ENCODE measurements around the gene ZNF28.
"Not testable (repeated sequence)": the region's sequence is repeated elsewhere in the genome, so short reads cannot be mapped to it uniquely, and the experiment has no call there.

The ZNF28 gene

DNA sequence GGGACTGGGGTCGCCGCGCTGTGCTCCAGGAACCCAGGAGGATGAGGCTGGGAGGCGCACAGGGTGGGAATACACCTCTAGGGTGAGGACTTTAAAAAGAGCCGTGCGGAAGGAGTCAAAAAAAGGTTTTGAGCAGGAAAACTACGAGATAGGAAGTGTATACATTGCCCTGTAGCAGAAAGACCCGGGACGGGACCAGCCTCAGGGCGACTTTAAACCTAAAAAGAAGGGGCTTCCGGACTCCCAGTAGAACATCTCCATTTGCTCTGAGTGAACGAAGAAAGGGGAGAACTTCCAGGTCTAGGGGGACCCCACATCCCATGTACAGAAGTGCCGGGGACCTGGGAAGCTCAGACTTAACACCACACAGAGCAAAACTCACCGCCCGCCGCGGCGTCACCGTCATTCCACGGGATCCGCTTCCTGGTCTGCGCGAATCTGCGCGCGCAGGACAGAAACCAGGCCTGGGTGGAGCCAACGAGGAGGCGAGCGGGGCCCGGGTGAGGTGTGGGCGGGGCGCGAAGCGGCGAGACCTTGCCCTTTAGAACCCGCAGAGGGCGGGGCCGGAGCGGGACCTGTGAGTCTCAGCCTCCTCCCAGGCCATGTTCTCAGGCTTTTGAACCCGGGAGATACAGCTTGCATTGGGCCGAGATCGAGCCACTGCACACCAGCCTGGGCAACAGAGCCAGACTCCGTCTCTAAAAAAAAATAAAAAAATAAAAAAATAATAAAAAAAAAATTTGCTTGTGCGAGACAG, at the start of gene ZNF28:
Gene ZNF28, minus strand, starts transcription at position 430 of the 757 bp plus-strand sequence. CDS start 3,675 bp downstream, outside the sequence.
- Mint-ChIP-seq H3K4me1 (ENCODE audit: low read depth) (peaks cover 27% of the 10 kb centered on the region), H3K9me3 (peaks cover 30% of the 10 kb centered on the region), H3K36me3 (ENCODE audit: low read depth) (peaks cover 50% of the 10 kb centered on the region), H3K4me3 (peak within 1 kb of the TSS; percentile 91), H3K27ac (peak within 1 kb of the TSS; percentile 93)
- not testable (repeated sequence) for H3K27me3 Mint-ChIP-seq
- peak; percentile 77 for DNase-seq

- not testable (repeated sequence) for H3K27me3 Mint-ChIP-seq; H3K4me3 Mint-ChIP-seq; H3K27ac Mint-ChIP-seq; DNase-seq; H3K4me1 Mint-ChIP-seq (ENCODE audit: low read depth)
- H3K36me3 Mint-ChIP-seq (ENCODE audit: low read depth): peaks cover 31% of the 10 kb centered on the region
- H3K9me3 Mint-ChIP-seq: peaks cover 32% of the 10 kb centered on the region
Measured at GRCh38 chr19:52868031-52868430, 46.6 kb upstream of the ZNF28 start.

- H3K4me3 Mint-ChIP-seq: peak within 1 kb of the TSS; percentile 90
- H3K4me1 Mint-ChIP-seq (ENCODE audit: low read depth): peaks cover 23% of the 10 kb centered on the region
- H3K27me3 Mint-ChIP-seq: not testable (repeated sequence)
- DNase-seq: peak; percentile 82
- peak within 1 kb of the TSS; percentile 94 for H3K27ac Mint-ChIP-seq
- H3K36me3 Mint-ChIP-seq (ENCODE audit: low read depth): peaks cover 53% of the 10 kb centered on the region
- H3K9me3 Mint-ChIP-seq: peaks cover 16% of the 10 kb centered on the region
Measured at GRCh38 chr19:52857378-52858191, 36.2 kb upstream of the ZNF28 start, which contains the start of gene ZNF468. TSS of gene ZNF468 (minus strand) at chr19:52857619. CDS start at chr19:52854272, 3,347 bp downstream.

DNA sequence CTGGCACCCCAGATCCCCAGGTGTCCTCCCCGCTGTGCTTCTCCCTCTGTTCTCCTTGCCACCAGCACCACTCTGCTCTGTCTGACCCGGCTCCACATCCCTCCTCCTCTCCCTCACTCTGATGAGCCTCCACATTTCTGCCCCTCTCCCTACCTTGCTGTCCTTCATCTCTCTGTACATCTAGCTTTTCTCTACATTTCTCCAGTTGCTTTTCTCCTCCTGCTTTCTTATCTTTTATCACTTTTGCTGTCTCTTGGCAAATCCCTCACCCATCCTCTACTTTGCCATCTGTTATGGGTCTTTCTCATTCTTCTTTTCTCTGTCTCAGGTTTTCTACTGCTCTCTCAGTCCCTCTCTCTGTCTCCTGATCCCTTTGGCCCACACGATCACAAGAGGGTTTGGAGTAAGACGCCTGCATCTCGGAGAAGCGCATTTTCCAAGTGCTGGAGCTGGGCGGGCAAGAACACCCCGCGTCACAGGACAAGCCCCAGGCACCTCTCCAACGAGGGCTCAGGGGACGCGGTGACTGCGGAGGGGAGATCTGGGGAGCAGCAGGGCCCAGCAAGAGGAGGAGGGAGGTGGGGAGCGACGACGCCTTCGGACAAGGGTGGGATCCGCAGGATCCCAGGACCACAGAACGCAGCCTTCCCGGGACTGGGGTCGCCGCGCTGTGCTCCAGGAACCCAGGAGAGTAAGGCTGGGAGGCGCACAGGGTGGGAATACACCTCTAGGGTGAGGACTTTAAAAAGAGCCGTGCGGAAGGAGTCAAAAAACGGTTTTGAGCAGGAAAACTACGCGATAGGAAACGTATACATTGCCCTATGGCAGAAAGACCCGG, 35.3 kb upstream of the ZNF28 start:
- H3K4me1 Mint-ChIP-seq (ENCODE audit: low read depth): peaks cover 23% of the 10 kb centered on the region
- peaks cover 13% of the 10 kb centered on the region for H3K9me3 Mint-ChIP-seq
- H3K27me3 Mint-ChIP-seq, DNase-seq: not testable (repeated sequence)
- H3K4me3 Mint-ChIP-seq: peak overlapping the region; percentile 90
- H3K27ac Mint-ChIP-seq: peak overlapping the region; percentile 94
- peaks cover 61% of the 10 kb centered on the region for H3K36me3 Mint-ChIP-seq (ENCODE audit: low read depth)

DNA sequence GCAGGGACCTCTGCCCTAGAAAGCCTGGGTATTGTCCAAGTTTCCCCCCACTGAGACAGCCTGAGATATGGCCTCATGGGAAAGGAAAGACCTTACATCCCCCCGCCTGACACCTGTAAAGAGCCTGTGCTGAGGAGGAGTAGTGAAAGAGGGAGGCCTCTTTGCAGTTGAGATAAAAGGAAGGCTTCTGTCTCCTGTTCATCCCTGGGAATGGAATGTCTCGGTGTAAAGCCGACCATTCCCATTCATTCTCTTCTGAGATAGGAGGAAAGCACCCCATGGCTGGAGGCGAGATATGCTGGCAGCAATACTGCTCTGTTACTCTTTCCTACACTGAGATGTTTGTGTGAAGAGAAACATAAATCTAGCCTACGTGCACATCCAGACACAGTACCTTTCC, 25.9 kb upstream of the ZNF28 start:
- Mint-ChIP-seq H3K9me3 (peaks cover 47% of the 10 kb centered on the region), H3K36me3 (ENCODE audit: low read depth) (peaks cover 98% of the 10 kb centered on the region)
- not testable (repeated sequence) for H3K4me3 Mint-ChIP-seq; H3K27me3 Mint-ChIP-seq; DNase-seq; H3K4me1 Mint-ChIP-seq (ENCODE audit: low read depth); H3K27ac Mint-ChIP-seq

DNA sequence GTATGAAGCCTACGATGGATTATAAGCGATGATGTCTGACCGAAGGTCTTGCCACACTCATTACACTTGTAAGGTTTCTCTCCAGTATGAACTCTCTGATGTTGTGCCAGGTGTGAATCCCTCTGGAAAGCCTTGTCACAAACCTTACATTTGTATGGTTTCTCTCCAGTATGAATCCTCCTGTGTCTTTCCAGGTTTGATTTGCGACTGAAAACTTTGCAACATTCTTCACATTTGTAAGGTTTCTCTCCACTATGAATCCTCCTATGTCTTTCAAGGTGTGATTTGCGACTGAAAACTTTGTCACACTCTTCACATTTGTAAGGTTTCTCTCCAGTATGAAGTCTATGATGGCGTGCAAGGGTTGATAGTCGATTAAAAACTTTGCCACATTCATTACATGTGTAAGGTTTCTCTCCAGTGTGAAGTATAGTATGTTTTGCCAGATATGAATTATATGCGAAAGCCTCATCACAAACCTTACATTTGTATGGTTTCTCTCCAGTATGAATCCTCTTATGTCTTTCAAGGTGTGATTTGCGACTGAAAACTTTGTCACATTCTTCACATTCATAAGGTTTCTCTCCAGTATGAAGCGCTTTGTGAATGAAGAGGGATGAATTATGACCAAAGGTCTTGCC, 19.5 kb upstream of the ZNF28 start:
- Mint-ChIP-seq H3K9me3 (peaks cover 73% of the 10 kb centered on the region), H3K36me3 (ENCODE audit: low read depth) (peaks cover 97% of the 10 kb centered on the region)
- not testable (repeated sequence) for H3K4me3 Mint-ChIP-seq; H3K27me3 Mint-ChIP-seq; DNase-seq; H3K27ac Mint-ChIP-seq; H3K4me1 Mint-ChIP-seq (ENCODE audit: low read depth)

DNA sequence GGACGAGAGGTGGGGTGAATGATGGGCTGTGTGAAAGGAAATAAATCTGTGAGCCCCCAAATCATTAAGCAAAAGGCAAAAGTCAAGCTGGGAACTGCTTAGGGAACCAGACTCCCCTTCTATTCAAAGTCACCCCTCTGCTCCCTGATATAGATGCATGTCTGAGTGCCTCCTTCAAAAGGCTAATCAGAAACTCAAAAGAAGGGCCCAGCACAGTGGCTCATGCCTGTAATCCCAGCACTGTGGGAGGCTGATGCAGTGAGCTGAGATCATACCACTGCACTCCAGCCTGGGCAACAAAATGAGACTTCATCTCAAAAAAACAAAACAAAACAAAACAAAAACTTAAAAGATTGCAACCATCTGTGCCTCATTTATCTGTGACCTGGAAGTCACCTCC, 12.9 kb upstream of the ZNF28 start:
- not testable (repeated sequence) for DNase-seq; H3K27me3 Mint-ChIP-seq; H3K4me1 Mint-ChIP-seq (ENCODE audit: low read depth); H3K4me3 Mint-ChIP-seq; H3K27ac Mint-ChIP-seq
- Mint-ChIP-seq H3K36me3 (ENCODE audit: low read depth) (peaks cover 60% of the 10 kb centered on the region), H3K9me3 (peaks cover 56% of the 10 kb centered on the region)

DNA sequence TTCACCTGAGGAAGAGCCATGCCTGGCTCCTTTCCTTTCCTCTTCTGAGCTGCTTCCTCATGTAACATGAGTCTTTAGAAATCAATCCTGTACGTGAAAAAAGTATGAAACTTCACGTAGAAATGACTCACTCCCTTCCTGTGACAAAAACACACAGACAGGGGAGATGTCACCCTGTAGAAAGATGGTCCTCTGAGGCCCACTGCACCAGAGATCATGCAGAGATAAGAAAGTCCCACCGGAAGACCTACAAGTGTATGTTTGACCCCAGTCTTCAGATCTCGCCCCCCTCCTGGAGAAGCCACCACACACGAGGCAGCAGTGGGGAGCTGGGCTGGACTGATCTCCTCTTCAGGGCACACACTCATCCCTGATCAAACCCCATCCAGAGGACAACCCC, 12.1 kb upstream of the ZNF28 start:
- H3K4me1 Mint-ChIP-seq (ENCODE audit: low read depth); H3K27ac Mint-ChIP-seq; H3K27me3 Mint-ChIP-seq; H3K4me3 Mint-ChIP-seq; DNase-seq: not testable (repeated sequence)
- H3K36me3 Mint-ChIP-seq (ENCODE audit: low read depth): peaks cover 54% of the 10 kb centered on the region
- peaks cover 50% of the 10 kb centered on the region for H3K9me3 Mint-ChIP-seq

DNA sequence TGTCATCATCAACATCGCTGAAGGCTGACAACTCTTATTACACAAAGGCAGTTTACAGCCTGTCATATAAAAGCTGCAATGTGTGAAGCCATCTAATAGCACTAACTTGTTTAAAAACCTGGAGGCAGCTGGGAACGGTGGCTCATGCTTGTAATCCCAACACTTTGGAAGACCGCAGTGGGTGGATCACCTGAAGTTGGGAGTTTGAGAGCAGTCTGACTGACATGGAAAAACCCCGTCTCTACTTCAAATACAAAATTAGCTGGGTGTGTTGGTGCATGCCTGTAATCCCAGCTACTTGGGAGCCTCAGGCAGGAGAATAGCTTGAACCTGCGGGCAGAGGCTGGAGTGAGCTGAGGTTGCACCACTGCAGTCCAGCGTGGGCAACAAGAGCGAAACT, 8.4 kb upstream of the ZNF28 start:
- H3K27me3 Mint-ChIP-seq; H3K4me1 Mint-ChIP-seq (ENCODE audit: low read depth); DNase-seq; H3K27ac Mint-ChIP-seq; H3K4me3 Mint-ChIP-seq: not testable (repeated sequence)
- H3K36me3 Mint-ChIP-seq (ENCODE audit: low read depth): peaks cover 26% of the 10 kb centered on the region
- peaks cover 28% of the 10 kb centered on the region for H3K9me3 Mint-ChIP-seq

DNA sequence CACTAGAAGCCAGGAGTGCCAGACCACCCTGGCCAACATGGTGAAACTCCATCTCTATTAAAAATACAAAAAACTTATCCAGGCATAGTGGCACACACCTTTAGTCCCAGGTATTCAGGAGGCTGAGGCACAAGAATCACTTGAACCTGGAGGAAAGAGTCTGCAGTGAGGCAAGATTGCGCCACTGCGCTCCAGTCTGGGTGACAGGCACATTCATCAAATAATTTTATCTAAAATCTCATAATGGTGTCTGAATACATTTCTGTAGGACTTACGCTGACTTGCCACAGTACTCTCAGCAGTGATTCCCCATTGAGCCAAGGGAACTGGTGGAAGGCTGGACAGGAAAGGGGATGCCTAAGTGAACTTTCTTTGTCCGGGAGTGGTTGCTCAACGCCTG, 4.3 kb upstream of the ZNF28 start:
- H3K9me3 Mint-ChIP-seq: peaks cover 25% of the 10 kb centered on the region
- no peaks in the 10 kb centered on the region for H3K27me3 Mint-ChIP-seq
- peaks cover 19% of the 10 kb centered on the region for H3K36me3 Mint-ChIP-seq (ENCODE audit: low read depth)

DNA sequence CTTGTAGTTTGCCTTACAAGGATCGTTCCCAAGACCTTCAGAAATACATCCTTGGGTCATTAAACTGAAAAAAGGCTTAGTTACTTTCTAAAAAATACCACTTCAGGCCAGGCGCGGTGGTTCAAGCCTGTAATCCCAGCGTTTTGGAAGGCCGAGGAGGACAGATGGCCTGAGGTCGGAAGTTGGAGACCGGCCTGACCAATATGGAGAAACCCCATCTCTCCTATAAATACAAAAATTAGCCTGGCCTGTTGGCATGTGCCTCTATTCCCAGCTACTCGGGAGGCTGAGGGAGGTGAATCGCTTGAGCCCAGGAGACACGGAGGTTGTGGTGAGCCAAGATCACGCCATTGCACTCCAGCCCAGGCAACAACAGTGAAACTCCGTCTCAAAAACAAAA, 2.2 kb upstream of the ZNF28 start:
- H3K9me3 Mint-ChIP-seq: peaks cover 26% of the 10 kb centered on the region

More for the DNA sequence above, 4.3 kb upstream of the ZNF28 start:
- Mint-ChIP-seq H3K4me3 (no peak overlapping the region), H3K4me1 (ENCODE audit: low read depth) (peaks cover 7% of the 10 kb centered on the region), H3K27ac (no peak overlapping the region)
- no peak for DNase-seq

GRCh38 chr19:52820472-52821203, 795 bp downstream of the ZNF28 start:
- not testable (repeated sequence) for H3K27me3 Mint-ChIP-seq
- Mint-ChIP-seq H3K27ac (peak overlapping the region; percentile 93), H3K36me3 (ENCODE audit: low read depth) (peaks cover 58% of the 10 kb centered on the region), H3K9me3 (peaks cover 30% of the 10 kb centered on the region), H3K4me3 (peak overlapping the region; percentile 91), H3K4me1 (ENCODE audit: low read depth) (peaks cover 27% of the 10 kb centered on the region)
- peak; percentile 42 for DNase-seq

More for the DNA sequence above, 2.2 kb upstream of the ZNF28 start:
- peaks cover 23% of the 10 kb centered on the region for H3K4me1 Mint-ChIP-seq (ENCODE audit: low read depth)
- H3K27ac Mint-ChIP-seq: no peak overlapping the region
- no peak overlapping the region for H3K4me3 Mint-ChIP-seq
- peaks cover 31% of the 10 kb centered on the region for H3K36me3 Mint-ChIP-seq (ENCODE audit: low read depth)
- H3K27me3 Mint-ChIP-seq: no peaks in the 10 kb centered on the region
- no peak for DNase-seq

- Mint-ChIP-seq H3K4me1 (ENCODE audit: low read depth) (no peaks in the 10 kb centered on the region), H3K36me3 (ENCODE audit: low read depth) (peaks cover 83% of the 10 kb centered on the region), H3K9me3 (peaks cover 32% of the 10 kb centered on the region), H3K4me3 (no peak overlapping the region), H3K27me3 (no peaks in the 10 kb centered on the region), H3K27ac (no peak overlapping the region)
- no peak for DNase-seq
Measured at GRCh38 chr19:52809801-52810200, 11.6 kb downstream of the ZNF28 start.

Data from activated T-cell treated with anti-CD3 and anti-CD28 coated beads, Interleukin-2, amount 50 U/mL, for 24 hours (primary cell).